HG02759 (cell line): ENCODE measurements around the gene OR52N2.

Experiments
- ATAC-seq: cut with Tn5 transposase; IDR thresholded peaks from one replicate; pipeline ENCODE4 v1.9.1; 2021; ENCODE audit warnings: mild to moderate bottlenecking, moderate library complexity; ENCODE audit not compliant: unreplicated experiment

OR52N2 gene

GRCh38 chr11:5808500-5809121, at the start of gene OR52N2:
Gene OR52N2 (plus strand): TSS chr11:5808924. CDS start chr11:5820336, 11,412 bp downstream.
- peak; percentile 94 for ATAC-seq

- no peak for ATAC-seq
These were observed 41.7 kb upstream of the OR52N2 start for GRCh38 chr11:5767056-5767455.

- ATAC-seq: no peak
These were observed 25.5 kb upstream of the OR52N2 start, which contains the start of gene OR52N5 for GRCh38 chr11:5783255-5783654. Gene OR52N5 (minus strand): TSS chr11:5783355. CDS start chr11:5778634, 4,721 bp downstream.

- ATAC-seq: no peak
These were observed 17.6 kb upstream of the OR52N2 start, which contains the start of gene OR52N1 for GRCh38 chr11:5791165-5791564. Gene OR52N1 (minus strand): TSS chr11:5791265. CDS start chr11:5788816, 2,449 bp downstream.

- no peak for ATAC-seq
These were observed 12.2 kb upstream of the OR52N2 start for GRCh38 chr11:5796541-5796940.

GRCh38 chr11:5803982-5804381, 4.7 kb upstream of the OR52N2 start:
- no peak for ATAC-seq

GRCh38 chr11:5807580-5807979, 1.1 kb upstream of the OR52N2 start:
- ATAC-seq: no peak

GRCh38 chr11:5809122-5809519, 397 bp downstream of the OR52N2 start:
- ATAC-seq: peak; percentile 28

- ATAC-seq: no peak
These were observed 1.4 kb downstream of the OR52N2 start for GRCh38 chr11:5809905-5810795.

GRCh38 chr11:5815534-5815933, 6.8 kb downstream of the OR52N2 start:
- no peak for ATAC-seq

GRCh38 chr11:5818245-5818886, 9.6 kb downstream of the OR52N2 start:
- ATAC-seq: peak; percentile 72

- no peak for ATAC-seq
These were observed 22.6 kb downstream of the OR52N2 start for GRCh38 chr11:5831196-5831829.

- ATAC-seq: no peak
These were observed 24.7 kb downstream of the OR52N2 start for GRCh38 chr11:5833446-5833845.

- ATAC-seq: no peak
These were observed 29.0 kb downstream of the OR52N2 start for GRCh38 chr11:5837695-5838094.

- ATAC-seq: no peak
These were observed 33.1 kb downstream of the OR52N2 start, which contains the start of gene OR52E6 for GRCh38 chr11:5841797-5842196. Gene OR52E6 (minus strand): TSS chr11:5841897. CDS start chr11:5841897, 0 bp downstream.

- no peak for ATAC-seq
These were observed 38.0 kb downstream of the OR52N2 start for GRCh38 chr11:5846701-5847100.

GRCh38 chr11:5847711-5848110, 39.0 kb downstream of the OR52N2 start:
- no peak for ATAC-seq

- no peak for ATAC-seq
These were observed 42.3 kb downstream of the OR52N2 start for GRCh38 chr11:5851002-5851401.

GRCh38 chr11:5857590-5857989, 48.9 kb downstream of the OR52N2 start, which contains the start of gene OR52E8:
Gene OR52E8 (minus strand): TSS chr11:5857690. CDS start chr11:5857690, 0 bp downstream.
- no peak for ATAC-seq

GRCh38 chr11:5865826-5866225, 57.1 kb downstream of the OR52N2 start:
- ATAC-seq: no peak
